Natural killer cell (primary cell): ENCODE results near the gene GAN. TPM values are rescaled to one million over a fixed set of nuclear protein-coding genes. Genes with fewer than 3 reads are reported as not detected.

Source experiments
- ATAC-seq, 3 donors: fragments of 150-1000 bp in 2 of 3; fragments of 200-7000 bp in 1 of 3; cut with Tn5 transposase; 1 replicate in 1 of 3; 2 replicates in 2 of 3; pipeline ENCODE4 v1.10.0; 2021; ENCODE audit warnings: mild to moderate bottlenecking in 2 of 3, moderate library complexity in 2 of 3
- DNase-seq, 2 donors: peaks; one replicate each; pipeline versions ENCODE4 v3.0.0 to v3.0.0-alpha.2; 2013 to 2021; ENCODE audit warnings: mixed read lengths in 1 of 2
- H3K27ac ChIP-seq: one replicate; pipeline ENCODE4 v1.5.1; 2013; ENCODE audit warnings: mild to moderate bottlenecking, low read length
- H3K27me3 ChIP-seq: one replicate; pipeline ENCODE4 v1.6.1; 2013; ENCODE audit warnings: low read length; ENCODE audit not compliant: control insufficient read depth, insufficient read depth
- H3K36me3 ChIP-seq: one replicate; pipeline ENCODE4 v1.6.1; 2013; ENCODE audit warnings: low read length; ENCODE audit not compliant: control insufficient read depth, insufficient read depth
- H3K4me1 ChIP-seq: one replicate; pipeline ENCODE4 v1.6.1; 2013; ENCODE audit warnings: low read length; ENCODE audit not compliant: control insufficient read depth, insufficient read depth
- H3K4me3 ChIP-seq: one replicate; pipeline ENCODE4 v1.5.1; 2013; ENCODE audit warnings: low read length
- H3K9me3 ChIP-seq: one replicate; pipeline ENCODE4 v1.6.1; 2013; ENCODE audit warnings: low read length; ENCODE audit not compliant: control insufficient read depth, insufficient read depth
- H3K27ac Mint-ChIP-seq, 2 donors: one replicate each; pipeline ENCODE4 v1.8.0; 2022; ENCODE audit warnings: mild to moderate bottlenecking in 2 of 2, mixed read lengths in 2 of 2, moderate library complexity in 1 of 2
- H3K27me3 Mint-ChIP-seq, 2 donors: one replicate each; pipeline ENCODE4 v1.8.0; 2022; ENCODE audit warnings: low read depth in 2 of 2, mixed read lengths in 2 of 2
- H3K36me3 Mint-ChIP-seq: one replicate; pipeline ENCODE4 v1.8.0; 2022; ENCODE audit warnings: mixed read lengths
- H3K4me1 Mint-ChIP-seq, 2 donors: one replicate each; pipeline ENCODE4 v1.8.0; 2022; ENCODE audit warnings: mixed read lengths in 2 of 2
- H3K4me3 Mint-ChIP-seq: one replicate; pipeline ENCODE4 v1.8.0; 2022; ENCODE audit warnings: mild to moderate bottlenecking, moderate library complexity, mixed read lengths
- H3K9me3 Mint-ChIP-seq, 2 donors: one replicate each; pipeline ENCODE4 v1.8.0; 2022; ENCODE audit warnings: mixed read lengths in 2 of 2
- CTCF ChIP-seq: fragments of 200-600 bp; IDR thresholded peaks from one replicate; pipeline ENCODE4 v1.8.0; 2022; ENCODE audit warnings: antibody characterized with exemption
- WGBS: methylation state at CpG from one replicate; pipeline ENCODE4 v1.1.7; 2013; ENCODE audit warnings: missing lambda C conversion rate; ENCODE audit not compliant: insufficient coverage; 5-methylcytosine and 5-hydroxymethylcytosine counted together
- intact Hi-C: fragments of 100-400 bp; cut with micrococcal nuclease; formaldehyde crosslinking; loops from one replicate; pipeline ENCODE4 v1.14.2; 2022
- total RNA-seq, 4 donors: library from RNA; stranded (reverse); fragments of 120-200 nt in 1 of 4; gene quantifications; one replicate each; pipeline versions ENCODE4 v1.2.3 to v1.2.4, GENCODE V29; 2013 to 2022

The GAN gene
- total RNA-seq, 3 donors from 2014 or later (not counting 1 experiment from before 2014, with no cell fraction given): 5.9 to 9.9 (median 7.3) TPM

GRCh38 chr16:81388357-81388756 lies 73.6 kb downstream of the GAN start:
- Histone ChIP-seq H3K4me1 (no peaks in the 10 kb centered on the region), H3K4me3 (no peak overlapping the region), H3K27ac (no peak overlapping the region), H3K9me3 (no peaks in the 10 kb centered on the region), H3K36me3 (no peaks in the 10 kb centered on the region), H3K27me3 (no peaks in the 10 kb centered on the region)
- Mint-ChIP-seq H3K27ac (no peak overlapping the region), H3K9me3 (no peaks in the 10 kb centered on the region), H3K4me3 (no peak overlapping the region), H3K4me1 (no peaks in the 10 kb centered on the region), H3K27me3 (no peaks in the 10 kb centered on the region), H3K36me3 (no peaks in the 10 kb centered on the region)
- DNase-seq: no peak
- no peak for ATAC-seq
- TF ChIP-seq CTCF: no peak
- intact Hi-C loops: no loop called here
- WGBS: 97% methylated on average over 14 of the region's 14 CpGs

GRCh38 chr16:81390840-81391239 lies 76.1 kb downstream of the GAN start:
- no peaks in the 10 kb centered on the region for H3K27me3 ChIP-seq
- H3K36me3 ChIP-seq: no peaks in the 10 kb centered on the region
- WGBS: 93% methylated on average over 10 of the region's 10 CpGs
- H3K4me1 Mint-ChIP-seq: no peaks in the 10 kb centered on the region
- no peak overlapping the region for H3K4me3 ChIP-seq
- DNase-seq (no peak), ATAC-seq (no peak)
- H3K27ac ChIP-seq: no peak overlapping the region
- H3K27ac Mint-ChIP-seq: no peak overlapping the region
- H3K27me3 Mint-ChIP-seq: no peaks in the 10 kb centered on the region
- H3K9me3 ChIP-seq: no peaks in the 10 kb centered on the region
- H3K4me3 Mint-ChIP-seq: no peak overlapping the region
- intact Hi-C loops: no loop called here
- H3K9me3 Mint-ChIP-seq: no peaks in the 10 kb centered on the region
- no peak for TF ChIP-seq CTCF
- no peaks in the 10 kb centered on the region for H3K4me1 ChIP-seq
- no peaks in the 10 kb centered on the region for H3K36me3 Mint-ChIP-seq

GRCh38 chr16:81392011-81392410 lies 77.2 kb downstream of the GAN start:
- H3K36me3 Mint-ChIP-seq: no peaks in the 10 kb centered on the region
- Histone ChIP-seq H3K9me3 (no peaks in the 10 kb centered on the region), H3K4me3 (no peak overlapping the region)

More at GRCh38 chr16:81392011-81392410, 77.2 kb downstream of the GAN start:
- H3K4me3 Mint-ChIP-seq: no peak overlapping the region
- Histone ChIP-seq H3K27me3 (no peaks in the 10 kb centered on the region), H3K36me3 (no peaks in the 10 kb centered on the region), H3K4me1 (no peaks in the 10 kb centered on the region), H3K27ac (no peak overlapping the region)
- H3K4me1 Mint-ChIP-seq: no peaks in the 10 kb centered on the region
- TF ChIP-seq CTCF: no peak
- intact Hi-C loops: no loop called here
- no peak for ATAC-seq
- H3K27me3 Mint-ChIP-seq: no peaks in the 10 kb centered on the region
- H3K9me3 Mint-ChIP-seq: no peaks in the 10 kb centered on the region
- no peak for DNase-seq
- no peak overlapping the region for H3K27ac Mint-ChIP-seq
- 94% methylated on average over 6 of the region's 6 CpGs for WGBS
